HepG2 (cell line): ENCODE results near the gene GSPT1. TPM values are rescaled to one million over a fixed set of nuclear protein-coding genes. Genes with fewer than 3 reads are reported as not detected.

Experiments used
- BHLHE40 ChIP-seq: IDR thresholded peaks from 2 replicates; pipeline ENCODE4 v1.6.1; 2011; ENCODE audit warnings: low read length, improper control_type of control experiment
- ESRRA ChIP-seq: sonication (generic); formaldehyde crosslinking; IDR thresholded peaks from 2 replicates; pipeline ENCODE4 v1.5.1; 2020; ENCODE audit warnings: mild to moderate bottlenecking, low read depth, missing genetic modification reagents
- MEIS1 ChIP-seq: sonication (generic); formaldehyde crosslinking; IDR thresholded peaks from 2 replicates; pipeline ENCODE4 v1.9.0; 2021; ENCODE audit warnings: mild to moderate bottlenecking, missing genetic modification reagents, moderate library complexity, borderline replicate concordance
- ZBTB20 ChIP-seq: sonication (generic); formaldehyde crosslinking; IDR thresholded peaks from 2 replicates; pipeline ENCODE4 v1.8.1; 2023; ENCODE audit warnings: missing genetic modification reagents, low read depth, mild to moderate bottlenecking, borderline replicate concordance
- ZFP1 ChIP-seq: IDR thresholded peaks from 2 replicates; pipeline ENCODE4 v1.6.1; 2016
- ZMYM2 ChIP-seq: sonication (generic); formaldehyde crosslinking; IDR thresholded peaks from 2 replicates; pipeline ENCODE4 v1.8.0; 2022; ENCODE audit warnings: mild to moderate bottlenecking, missing genetic modification reagents
- ZNF234 ChIP-seq: sonication (generic); formaldehyde crosslinking; conservative IDR thresholded peaks from 2 replicates; pipeline ENCODE4 v1.5.1; 2020; ENCODE audit warnings: mild to moderate bottlenecking, missing genetic modification reagents
- ZNF460 ChIP-seq: sonication (generic); formaldehyde crosslinking; IDR thresholded peaks from 2 replicates; pipeline ENCODE4 v1.5.1; 2020; ENCODE audit warnings: missing genetic modification reagents, mild to moderate bottlenecking, borderline replicate concordance
- ZNF484 ChIP-seq: sonication (generic); formaldehyde crosslinking; IDR thresholded peaks from 2 replicates; pipeline ENCODE4 v1.5.1; 2020; ENCODE audit warnings: mild to moderate bottlenecking, low read depth, missing genetic modification reagents, borderline replicate concordance
- polyA plus RNA-seq, 8 experiments: library from polyadenylated mRNA; depleted of rRNA in 3 of 8; stranded (reverse) in 7 of 8; unstranded in 1 of 8; fragments of >200 nt; fragmentation: Illumina TruSeq in 4 of 8; extraction: Trizol in 4 of 8; gene quantifications; 2 replicates each; pipeline versions ENCODE4 v1.2.1 to v1.2.3, GENCODE V29; 2011 to 2016; ENCODE audit warnings: low read depth in 4 of 8, missing spikeins in 1 of 8, mixed read lengths in 1 of 8; ENCODE audit not compliant: insufficient read depth in 1 of 8
- total RNA-seq, 5 experiments: library from RNA; depleted of rRNA; stranded (reverse); fragments of >200 nt; fragmentation: Illumina TruSeq; extraction: Trizol; gene quantifications; 2 replicates each; pipeline ENCODE4 v1.2.3, GENCODE V29; 2016; ENCODE audit warnings: low read depth in 1 of 5
- TF ChIP-seq, protein P1 (sequence below), 2 experiments: fragments of 450-650 bp in 1 of 2; sonication (generic) in 1 of 2; formaldehyde crosslinking in 1 of 2; IDR thresholded peaks; 2 replicates each; pipeline versions ENCODE4 v1.6.1 to v1.8.0; 2016 to 2022; ENCODE audit warnings: antibody characterized with exemption in 1 of 2, mild to moderate bottlenecking in 1 of 2, missing genetic modification reagents in 1 of 2
- TF ChIP-seq, protein P2 (sequence below): sonication (generic); formaldehyde crosslinking; IDR thresholded peaks from 2 replicates; pipeline ENCODE4 v1.5.0; 2020; ENCODE audit warnings: mild to moderate bottlenecking, missing genetic modification reagents
- TF ChIP-seq, protein P3 (sequence below): sonication (generic); formaldehyde crosslinking; IDR thresholded peaks from 2 replicates; pipeline ENCODE4 v1.4.0; 2020; ENCODE audit warnings: missing genetic modification reagents, low read depth, mild to moderate bottlenecking, borderline replicate concordance
- TF ChIP-seq, protein P4 (sequence below): sonication (generic); formaldehyde crosslinking; IDR thresholded peaks from 2 replicates; pipeline ENCODE4 v1.4.0; 2020; ENCODE audit warnings: missing genetic modification reagents

The GSPT1 gene
- total and polyA plus RNA-seq, 2 of the 13 experiments (the other 11 are each of a cell fraction or from before 2014, with no cell fraction given) = 120 to 316 TPM

DNA sequence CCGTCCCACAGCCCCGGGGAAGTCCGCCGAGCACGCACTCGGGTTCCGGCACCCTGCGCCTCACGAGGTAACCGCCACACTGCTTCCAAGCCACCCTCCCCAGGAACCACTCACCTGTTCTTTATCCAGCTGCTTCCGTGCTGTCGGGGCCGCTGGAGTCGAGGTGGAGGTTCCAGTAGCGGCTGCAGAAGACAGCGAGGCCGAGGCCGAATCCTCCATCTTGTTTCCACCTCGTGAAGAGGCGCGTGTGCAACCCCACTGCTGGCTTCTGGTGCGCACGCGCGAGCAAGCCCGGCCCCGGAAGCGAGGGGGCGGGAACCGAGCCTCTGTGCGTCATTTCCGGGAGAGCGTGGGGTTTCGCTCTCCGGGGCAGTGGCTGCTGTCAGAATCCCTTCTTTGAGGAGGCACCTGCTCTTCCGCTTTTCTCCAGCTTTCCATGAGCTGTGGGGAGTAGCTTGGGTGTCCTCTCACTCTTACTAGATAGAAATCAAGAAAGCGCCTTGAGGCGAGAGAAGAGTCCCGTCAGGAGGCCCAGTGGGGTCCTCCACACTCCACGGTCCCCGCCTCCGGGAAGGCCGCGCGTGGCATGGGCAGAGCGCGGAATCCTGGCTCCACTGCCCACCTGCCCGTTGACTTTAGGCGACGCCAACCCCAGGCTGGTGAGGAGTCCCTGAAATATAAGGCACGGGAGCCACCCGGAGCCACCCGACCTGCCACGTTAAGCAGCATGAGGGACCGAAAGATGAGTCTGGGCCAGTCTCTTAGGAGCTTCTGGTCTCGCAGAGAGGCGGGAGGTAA lies 64.3 kb downstream of the GSPT1 start, which contains the start of gene RSL1D1 (continued):
- TF ChIP-seq, protein P1, sequence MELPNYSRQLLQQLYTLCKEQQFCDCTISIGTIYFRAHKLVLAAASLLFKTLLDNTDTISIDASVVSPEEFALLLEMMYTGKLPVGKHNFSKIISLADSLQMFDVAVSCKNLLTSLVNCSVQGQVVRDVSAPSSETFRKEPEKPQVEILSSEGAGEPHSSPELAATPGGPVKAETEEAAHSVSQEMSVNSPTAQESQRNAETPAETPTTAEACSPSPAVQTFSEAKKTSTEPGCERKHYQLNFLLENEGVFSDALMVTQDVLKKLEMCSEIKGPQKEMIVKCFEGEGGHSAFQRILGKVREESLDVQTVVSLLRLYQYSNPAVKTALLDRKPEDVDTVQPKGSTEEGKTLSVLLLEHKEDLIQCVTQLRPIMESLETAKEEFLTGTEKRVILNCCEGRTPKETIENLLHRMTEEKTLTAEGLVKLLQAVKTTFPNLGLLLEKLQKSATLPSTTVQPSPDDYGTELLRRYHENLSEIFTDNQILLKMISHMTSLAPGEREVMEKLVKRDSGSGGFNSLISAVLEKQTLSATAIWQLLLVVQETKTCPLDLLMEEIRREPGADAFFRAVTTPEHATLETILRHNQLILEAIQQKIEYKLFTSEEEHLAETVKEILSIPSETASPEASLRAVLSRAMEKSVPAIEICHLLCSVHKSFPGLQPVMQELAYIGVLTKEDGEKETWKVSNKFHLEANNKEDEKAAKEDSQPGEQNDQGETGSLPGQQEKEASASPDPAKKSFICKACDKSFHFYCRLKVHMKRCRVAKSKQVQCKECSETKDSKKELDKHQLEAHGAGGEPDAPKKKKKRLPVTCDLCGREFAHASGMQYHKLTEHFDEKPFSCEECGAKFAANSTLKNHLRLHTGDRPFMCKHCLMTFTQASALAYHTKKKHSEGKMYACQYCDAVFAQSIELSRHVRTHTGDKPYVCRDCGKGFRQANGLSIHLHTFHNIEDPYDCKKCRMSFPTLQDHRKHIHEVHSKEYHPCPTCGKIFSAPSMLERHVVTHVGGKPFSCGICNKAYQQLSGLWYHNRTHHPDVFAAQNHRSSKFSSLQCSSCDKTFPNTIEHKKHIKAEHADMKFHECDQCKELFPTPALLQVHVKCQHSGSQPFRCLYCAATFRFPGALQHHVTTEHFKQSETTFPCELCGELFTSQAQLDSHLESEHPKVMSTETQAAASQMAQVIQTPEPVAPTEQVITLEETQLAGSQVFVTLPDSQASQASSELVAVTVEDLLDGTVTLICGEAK (IDR thresholded peaks at IDR 0.05) = peak; percentile 94
- TF ChIP-seq, protein P1 (CRISPR knock-in tag; IDR thresholded peaks at IDR 0.05) = peak; percentile 81
- TF ChIP-seq, protein P2, sequence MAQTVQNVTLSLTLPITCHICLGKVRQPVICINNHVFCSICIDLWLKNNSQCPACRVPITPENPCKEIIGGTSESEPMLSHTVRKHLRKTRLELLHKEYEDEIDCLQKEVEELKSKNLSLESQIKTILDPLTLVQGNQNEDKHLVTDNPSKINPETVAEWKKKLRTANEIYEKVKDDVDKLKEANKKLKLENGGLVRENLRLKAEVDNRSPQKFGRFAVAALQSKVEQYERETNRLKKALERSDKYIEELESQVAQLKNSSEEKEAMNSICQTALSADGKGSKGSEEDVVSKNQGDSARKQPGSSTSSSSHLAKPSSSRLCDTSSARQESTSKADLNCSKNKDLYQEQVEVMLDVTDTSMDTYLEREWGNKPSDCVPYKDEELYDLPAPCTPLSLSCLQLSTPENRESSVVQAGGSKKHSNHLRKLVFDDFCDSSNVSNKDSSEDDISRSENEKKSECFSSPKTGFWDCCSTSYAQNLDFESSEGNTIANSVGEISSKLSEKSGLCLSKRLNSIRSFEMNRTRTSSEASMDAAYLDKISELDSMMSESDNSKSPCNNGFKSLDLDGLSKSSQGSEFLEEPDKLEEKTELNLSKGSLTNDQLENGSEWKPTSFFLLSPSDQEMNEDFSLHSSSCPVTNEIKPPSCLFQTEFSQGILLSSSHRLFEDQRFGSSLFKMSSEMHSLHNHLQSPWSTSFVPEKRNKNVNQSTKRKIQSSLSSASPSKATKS (CRISPR knock-in tag) = 0 out of 2 replicates have a peak, but pooled peaks have one; percentile 78
- TF ChIP-seq MEIS1 (CRISPR knock-in tag) (0 out of 2 replicates have a peak, but pooled peaks have one; percentile 88), ZNF234 (CRISPR knock-in tag) (peak; percentile 89; the same call in 1 of the 2 replicates), ZBTB20 (CRISPR knock-in tag) (peak; percentile 72), ZMYM2 (CRISPR knock-in tag) (no peak; the same call in 1 of the 2 replicates), BHLHE40 (peak; percentile 59; the same call in 1 of the 2 replicates), ZFP1 (CRISPR knock-in tag) (no peak), ZNF484 (CRISPR knock-in tag) (no peak), ESRRA (peak; percentile 89; the same call in 1 of the 2 replicates), ZNF460 (CRISPR knock-in tag) (no peak)
- TF ChIP-seq, protein P3, sequence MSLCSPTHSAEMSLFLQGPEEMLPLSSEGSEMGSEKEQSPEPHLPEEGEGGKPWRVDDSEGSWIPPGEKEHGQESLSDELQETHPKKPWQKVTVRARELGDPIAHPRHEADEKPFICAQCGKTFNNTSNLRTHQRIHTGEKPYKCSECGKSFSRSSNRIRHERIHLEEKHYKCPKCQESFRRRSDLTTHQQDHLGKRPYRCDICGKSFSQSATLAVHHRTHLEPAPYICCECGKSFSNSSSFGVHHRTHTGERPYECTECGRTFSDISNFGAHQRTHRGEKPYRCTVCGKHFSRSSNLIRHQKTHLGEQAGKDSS (CRISPR knock-in tag) = peak; percentile 85
- TF ChIP-seq, protein P4, sequence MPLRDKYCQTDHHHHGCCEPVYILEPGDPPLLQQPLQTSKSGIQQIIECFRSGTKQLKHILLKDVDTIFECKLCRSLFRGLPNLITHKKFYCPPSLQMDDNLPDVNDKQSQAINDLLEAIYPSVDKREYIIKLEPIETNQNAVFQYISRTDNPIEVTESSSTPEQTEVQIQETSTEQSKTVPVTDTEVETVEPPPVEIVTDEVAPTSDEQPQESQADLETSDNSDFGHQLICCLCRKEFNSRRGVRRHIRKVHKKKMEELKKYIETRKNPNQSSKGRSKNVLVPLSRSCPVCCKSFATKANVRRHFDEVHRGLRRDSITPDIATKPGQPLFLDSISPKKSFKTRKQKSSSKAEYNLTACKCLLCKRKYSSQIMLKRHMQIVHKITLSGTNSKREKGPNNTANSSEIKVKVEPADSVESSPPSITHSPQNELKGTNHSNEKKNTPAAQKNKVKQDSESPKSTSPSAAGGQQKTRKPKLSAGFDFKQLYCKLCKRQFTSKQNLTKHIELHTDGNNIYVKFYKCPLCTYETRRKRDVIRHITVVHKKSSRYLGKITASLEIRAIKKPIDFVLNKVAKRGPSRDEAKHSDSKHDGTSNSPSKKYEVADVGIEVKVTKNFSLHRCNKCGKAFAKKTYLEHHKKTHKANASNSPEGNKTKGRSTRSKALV (CRISPR knock-in tag) = peak; percentile 20; the same call in 1 of the 2 replicates
